ENCODE data around the gene WDR70. TPM values are rescaled to one million over a fixed set of nuclear protein-coding genes. Genes with fewer than 3 reads are reported as not detected.

WDR70 gene
- total and polyA plus RNA-seq, 10 of the 15 experiments (the other 5 are each of a cell fraction or from before 2014, with no cell fraction given): 10.9 to 33.6 (median 29.1) TPM

- TF ChIP-seq ZBTB40 (IDR thresholded peaks at IDR 0.05; ENCODE audit: borderline replicate concordance): no peak
- no peak for TF ChIP-seq TARDBP (IDR thresholded peaks at IDR 0.05; ENCODE audit: borderline replicate concordance)
- no peak for TF ChIP-seq WRNIP1 (IDR thresholded peaks at IDR 0.05; ENCODE audit: borderline replicate concordance, low read depth, low read length)
- no peak for TF ChIP-seq BCLAF1 (IDR thresholded peaks at IDR 0.05)
- TF ChIP-seq RFX5 (IDR thresholded peaks at IDR 0.05; ENCODE audit: low read depth, low read length): no peak
- TF ChIP-seq PBX3 (IDR thresholded peaks at IDR 0.05; ENCODE audit: insufficient replicate concordance, low read depth, low read length): no peak
- no peak for TF ChIP-seq SIN3A (IDR thresholded peaks at IDR 0.05; ENCODE audit: low read depth, low read length)
- no peak for TF ChIP-seq MEF2B (IDR thresholded peaks at IDR 0.05; ENCODE audit: partially characterized antibody, poor library complexity, severe bottlenecking)
- no peak for TF ChIP-seq NFYA (IDR thresholded peaks at IDR 0.05; ENCODE audit: borderline replicate concordance, low read depth, low read length)
- TF ChIP-seq EZH2 (IDR thresholded peaks at IDR 0.05; ENCODE audit: borderline replicate concordance, control insufficient read depth, low read depth, low read length): no peak
- no peak for TF ChIP-seq REST (IDR thresholded peaks at IDR 0.05; ENCODE audit: low read depth, low read length)
- TF ChIP-seq E4F1 (IDR thresholded peaks at IDR 0.05; ENCODE audit: borderline replicate concordance, partially characterized antibody): no peak
Observed at GRCh38 chr5:37667430-37667829, 288.3 kb downstream of the WDR70 start (continued).

All from GM12878 (cell line).